ENCODE measurements around the gene SPG21.

DNA sequence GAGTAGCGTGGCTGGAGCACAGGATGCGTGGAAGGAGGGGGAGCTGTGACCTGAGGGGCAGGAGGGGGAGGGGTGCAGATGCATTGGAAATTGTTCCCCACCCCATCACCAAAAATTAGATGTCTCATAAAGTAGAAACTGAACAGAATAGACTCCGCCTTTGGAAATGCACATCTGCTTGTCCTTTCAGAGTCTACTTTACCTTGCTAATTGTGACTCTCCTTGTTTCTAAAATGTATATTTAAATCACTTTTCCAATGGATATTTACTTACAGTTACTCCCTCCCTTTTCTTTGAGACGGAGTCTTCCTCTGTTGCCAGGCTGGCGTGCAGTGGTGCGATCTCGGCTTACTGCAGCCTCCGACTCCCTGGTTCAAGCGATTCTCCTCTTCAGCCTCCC lies 30.6 kb downstream of the SPG21 start:
- TF ChIP-seq, protein P1, sequence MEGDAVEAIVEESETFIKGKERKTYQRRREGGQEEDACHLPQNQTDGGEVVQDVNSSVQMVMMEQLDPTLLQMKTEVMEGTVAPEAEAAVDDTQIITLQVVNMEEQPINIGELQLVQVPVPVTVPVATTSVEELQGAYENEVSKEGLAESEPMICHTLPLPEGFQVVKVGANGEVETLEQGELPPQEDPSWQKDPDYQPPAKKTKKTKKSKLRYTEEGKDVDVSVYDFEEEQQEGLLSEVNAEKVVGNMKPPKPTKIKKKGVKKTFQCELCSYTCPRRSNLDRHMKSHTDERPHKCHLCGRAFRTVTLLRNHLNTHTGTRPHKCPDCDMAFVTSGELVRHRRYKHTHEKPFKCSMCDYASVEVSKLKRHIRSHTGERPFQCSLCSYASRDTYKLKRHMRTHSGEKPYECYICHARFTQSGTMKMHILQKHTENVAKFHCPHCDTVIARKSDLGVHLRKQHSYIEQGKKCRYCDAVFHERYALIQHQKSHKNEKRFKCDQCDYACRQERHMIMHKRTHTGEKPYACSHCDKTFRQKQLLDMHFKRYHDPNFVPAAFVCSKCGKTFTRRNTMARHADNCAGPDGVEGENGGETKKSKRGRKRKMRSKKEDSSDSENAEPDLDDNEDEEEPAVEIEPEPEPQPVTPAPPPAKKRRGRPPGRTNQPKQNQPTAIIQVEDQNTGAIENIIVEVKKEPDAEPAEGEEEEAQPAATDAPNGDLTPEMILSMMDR (IDR thresholded peaks at IDR 0.05; ENCODE audit: poor library complexity, severe bottlenecking), result no peak
- TF ChIP-seq, protein P2, sequence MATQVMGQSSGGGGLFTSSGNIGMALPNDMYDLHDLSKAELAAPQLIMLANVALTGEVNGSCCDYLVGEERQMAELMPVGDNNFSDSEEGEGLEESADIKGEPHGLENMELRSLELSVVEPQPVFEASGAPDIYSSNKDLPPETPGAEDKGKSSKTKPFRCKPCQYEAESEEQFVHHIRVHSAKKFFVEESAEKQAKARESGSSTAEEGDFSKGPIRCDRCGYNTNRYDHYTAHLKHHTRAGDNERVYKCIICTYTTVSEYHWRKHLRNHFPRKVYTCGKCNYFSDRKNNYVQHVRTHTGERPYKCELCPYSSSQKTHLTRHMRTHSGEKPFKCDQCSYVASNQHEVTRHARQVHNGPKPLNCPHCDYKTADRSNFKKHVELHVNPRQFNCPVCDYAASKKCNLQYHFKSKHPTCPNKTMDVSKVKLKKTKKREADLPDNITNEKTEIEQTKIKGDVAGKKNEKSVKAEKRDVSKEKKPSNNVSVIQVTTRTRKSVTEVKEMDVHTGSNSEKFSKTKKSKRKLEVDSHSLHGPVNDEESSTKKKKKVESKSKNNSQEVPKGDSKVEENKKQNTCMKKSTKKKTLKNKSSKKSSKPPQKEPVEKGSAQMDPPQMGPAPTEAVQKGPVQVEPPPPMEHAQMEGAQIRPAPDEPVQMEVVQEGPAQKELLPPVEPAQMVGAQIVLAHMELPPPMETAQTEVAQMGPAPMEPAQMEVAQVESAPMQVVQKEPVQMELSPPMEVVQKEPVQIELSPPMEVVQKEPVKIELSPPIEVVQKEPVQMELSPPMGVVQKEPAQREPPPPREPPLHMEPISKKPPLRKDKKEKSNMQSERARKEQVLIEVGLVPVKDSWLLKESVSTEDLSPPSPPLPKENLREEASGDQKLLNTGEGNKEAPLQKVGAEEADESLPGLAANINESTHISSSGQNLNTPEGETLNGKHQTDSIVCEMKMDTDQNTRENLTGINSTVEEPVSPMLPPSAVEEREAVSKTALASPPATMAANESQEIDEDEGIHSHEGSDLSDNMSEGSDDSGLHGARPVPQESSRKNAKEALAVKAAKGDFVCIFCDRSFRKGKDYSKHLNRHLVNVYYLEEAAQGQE (IDR thresholded peaks at IDR 0.05; ENCODE audit: borderline replicate concordance), result no peak
- TF ChIP-seq EZH2 (IDR thresholded peaks at IDR 0.05; ENCODE audit: borderline replicate concordance, insufficient read depth, low read length, poor library complexity, severe bottlenecking), result no peak
- no peak for TF ChIP-seq TAF1 (IDR thresholded peaks at IDR 0.05; ENCODE audit: low read depth)
- no peak for TF ChIP-seq POLR2AphosphoS5 (IDR thresholded peaks at IDR 0.05)
- no peak for TF ChIP-seq RAD21 (conservative IDR thresholded peaks at IDR 0.05)
- no peak for TF ChIP-seq EP300 (conservative IDR thresholded peaks at IDR 0.05; ENCODE audit: poor library complexity, severe bottlenecking)
- no peak for TF ChIP-seq SMC3 (conservative IDR thresholded peaks at IDR 0.05; ENCODE audit: poor library complexity)
- TF ChIP-seq MXI1 (conservative IDR thresholded peaks at IDR 0.05; ENCODE audit: poor library complexity, severe bottlenecking), result no peak
